Ovary (tissue), 3 donors: Measurements from ENCODE around the gene OR8B3.

Experiments
- CTCF ChIP-seq, 3 donors: fragments of 450-650 bp in 2 of 3; fragments of 200-600 bp in 1 of 3; IDR thresholded peaks; one replicate each; pipeline versions ENCODE4 v1.5.1 to v1.8.0; 2016 to 2022; ENCODE audit warnings: antibody characterized with exemption in 3 of 3, mild to moderate bottlenecking in 1 of 3
- POLR2A ChIP-seq: fragments of 450-650 bp; IDR thresholded peaks from one replicate; pipeline ENCODE4 v1.6.1; 2017; ENCODE audit warnings: antibody characterized with exemption, mild to moderate bottlenecking, moderate library complexity
- donor health status: DM: no; HTN: no; CAD: no.

GRCh38 chr11:124415356-124415923 is 16.6 kb upstream of the OR8B3 start:
- TF ChIP-seq POLR2A (no peak), CTCF (IDR thresholded peaks at IDR 0.05) (no peak)
